GM12865 (cell line): Measurements from ENCODE around the gene BGLAP.
A peak's percentile ranks its signal among the peaks of the same experiment; 100 is the strongest.

Experiments used
- DNase-seq: peaks from one replicate; pipeline ENCODE4 v3.0.0; 2010; ENCODE audit warnings: low read depth
- H3K4me3 ChIP-seq: 2 replicates; pipeline ENCODE4 v1.5.1; 2011; ENCODE audit warnings: mild to moderate bottlenecking, low read depth, low read length, control low read depth
- TF ChIP-seq, protein P1 (sequence below): IDR thresholded peaks from 2 replicates; pipeline ENCODE4 v1.5.1; 2011; ENCODE audit warnings: low read length, control low read depth, low read depth, inconsistent platforms; ENCODE audit not compliant: insufficient read depth; ENCODE audit errors: missing control alignments

BGLAP gene

DNA sequence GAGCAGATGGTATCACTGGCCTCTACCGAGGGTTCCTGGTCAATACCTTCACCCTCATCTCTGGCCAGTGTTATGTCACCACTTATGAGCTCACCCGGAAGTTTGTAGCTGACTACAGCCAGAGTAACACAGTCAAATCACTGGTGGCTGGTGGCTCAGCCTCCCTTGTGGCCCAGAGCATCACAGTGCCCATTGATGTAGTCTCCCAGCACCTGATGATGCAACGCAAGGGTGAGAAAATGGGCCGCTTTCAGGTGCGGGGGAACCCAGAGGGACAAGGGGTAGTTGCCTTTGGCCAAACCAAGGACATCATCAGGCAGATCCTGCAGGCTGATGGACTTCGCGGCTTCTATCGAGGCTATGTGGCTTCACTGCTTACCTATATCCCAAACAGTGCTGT lies 41.9 kb upstream of the BGLAP start:
- DNase-seq: no peak
- TF ChIP-seq, protein P1, sequence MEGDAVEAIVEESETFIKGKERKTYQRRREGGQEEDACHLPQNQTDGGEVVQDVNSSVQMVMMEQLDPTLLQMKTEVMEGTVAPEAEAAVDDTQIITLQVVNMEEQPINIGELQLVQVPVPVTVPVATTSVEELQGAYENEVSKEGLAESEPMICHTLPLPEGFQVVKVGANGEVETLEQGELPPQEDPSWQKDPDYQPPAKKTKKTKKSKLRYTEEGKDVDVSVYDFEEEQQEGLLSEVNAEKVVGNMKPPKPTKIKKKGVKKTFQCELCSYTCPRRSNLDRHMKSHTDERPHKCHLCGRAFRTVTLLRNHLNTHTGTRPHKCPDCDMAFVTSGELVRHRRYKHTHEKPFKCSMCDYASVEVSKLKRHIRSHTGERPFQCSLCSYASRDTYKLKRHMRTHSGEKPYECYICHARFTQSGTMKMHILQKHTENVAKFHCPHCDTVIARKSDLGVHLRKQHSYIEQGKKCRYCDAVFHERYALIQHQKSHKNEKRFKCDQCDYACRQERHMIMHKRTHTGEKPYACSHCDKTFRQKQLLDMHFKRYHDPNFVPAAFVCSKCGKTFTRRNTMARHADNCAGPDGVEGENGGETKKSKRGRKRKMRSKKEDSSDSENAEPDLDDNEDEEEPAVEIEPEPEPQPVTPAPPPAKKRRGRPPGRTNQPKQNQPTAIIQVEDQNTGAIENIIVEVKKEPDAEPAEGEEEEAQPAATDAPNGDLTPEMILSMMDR: no peak
- no peak overlapping the region for H3K4me3 ChIP-seq

DNA sequence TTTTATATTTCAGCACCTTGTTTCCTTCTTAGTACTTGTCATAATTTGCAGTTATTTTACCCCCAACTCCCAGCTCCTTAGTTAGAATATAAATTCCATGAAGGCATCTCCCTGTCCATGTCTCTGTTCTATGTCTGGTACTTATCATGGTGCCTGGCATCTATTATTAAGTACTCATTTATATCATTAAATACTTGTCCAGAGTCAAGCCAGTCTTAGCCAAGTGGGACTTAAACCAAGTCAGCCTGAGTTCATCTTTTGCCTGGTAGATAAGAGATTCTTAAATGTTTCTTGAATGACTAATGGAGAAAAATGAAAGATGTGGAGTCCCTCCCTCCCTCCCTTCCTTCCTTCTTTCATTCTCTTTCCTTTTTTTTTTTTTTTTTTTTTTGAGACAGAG lies 38.7 kb upstream of the BGLAP start:
- H3K4me3 ChIP-seq: no peak overlapping the region
- DNase-seq: no peak
- TF ChIP-seq, protein P1: no peak

DNA sequence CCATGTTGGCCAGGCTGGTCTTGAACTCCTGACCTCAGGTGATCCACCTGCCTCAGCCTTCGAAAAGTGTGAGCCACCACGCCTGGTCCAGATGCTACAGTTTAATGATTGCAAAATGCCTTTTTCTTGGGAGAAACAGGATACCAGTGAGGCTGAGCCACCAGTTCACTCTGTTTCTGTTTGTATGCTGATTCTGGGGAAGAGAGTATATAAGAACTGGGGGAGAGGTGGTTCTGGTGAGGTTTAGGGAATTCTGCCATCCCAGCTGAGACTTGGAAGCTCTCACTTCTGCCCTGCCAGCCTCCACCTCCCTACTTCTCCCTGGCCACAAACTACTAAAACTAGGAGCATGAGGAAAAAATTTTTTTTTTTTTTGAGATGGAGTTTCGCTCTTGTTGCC lies 37.3 kb upstream of the BGLAP start:
- H3K4me3 ChIP-seq: no peak overlapping the region
- no peak for DNase-seq
- TF ChIP-seq, protein P1: no peak

DNA sequence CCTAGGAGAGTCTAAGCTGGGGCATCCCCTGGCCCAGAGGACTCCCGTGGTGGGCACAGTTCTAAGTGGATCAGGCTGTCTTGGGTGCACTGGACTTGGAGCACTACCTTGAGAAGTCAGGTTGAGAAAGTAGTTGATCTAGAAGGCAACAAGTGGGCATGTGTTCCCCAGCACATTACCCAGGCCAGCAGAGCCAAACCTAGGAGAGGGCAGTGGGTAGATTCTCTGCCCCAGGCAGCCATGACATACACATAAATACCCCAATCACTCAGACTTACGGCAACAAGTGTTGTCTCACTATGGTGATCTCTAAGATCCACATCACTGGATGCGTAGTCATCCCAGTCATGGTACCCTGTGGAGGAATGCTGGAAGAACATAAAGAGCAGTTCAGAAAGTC lies 30.7 kb upstream of the BGLAP start:
- no peak overlapping the region for H3K4me3 ChIP-seq
- no peak for DNase-seq
- TF ChIP-seq, protein P1: no peak

GRCh38 chr1:156212130-156212529 lies 29.9 kb upstream of the BGLAP start:
- peak overlapping the region; percentile 84 for H3K4me3 ChIP-seq
- no peak for DNase-seq
- TF ChIP-seq, protein P1: no peak

GRCh38 chr1:156212833-156213643 lies 28.9 kb upstream of the BGLAP start, which contains the start of gene PMF1:
PMF1 (plus strand) TSS chr1:156213007; CDS start chr1:156213016, 9 bp downstream.
- H3K4me3 ChIP-seq: peak within 1 kb of the TSS; percentile 84
- DNase-seq: peak; percentile 98
- TF ChIP-seq, protein P1: no peak

- TF ChIP-seq, protein P1: no peak
- peak overlapping the region; percentile 84 for H3K4me3 ChIP-seq
- no peak for DNase-seq
Observed at GRCh38 chr1:156213644-156213966, 28.4 kb upstream of the BGLAP start.
